HepG2 (cell line): Measurements from ENCODE around the gene WDR82. TPM values are rescaled to one million over a fixed set of nuclear protein-coding genes. Genes with fewer than 3 reads are reported as not detected.

Experiments used
- AFF4 ChIP-seq: sonication (generic); formaldehyde crosslinking; IDR thresholded peaks from 2 replicates; pipeline ENCODE4 v1.4.0; 2020; ENCODE audit warnings: missing genetic modification reagents
- DBP ChIP-seq: sonication (generic); formaldehyde crosslinking; IDR thresholded peaks from 2 replicates; pipeline ENCODE4 v1.4.0; 2020; ENCODE audit warnings: missing genetic modification reagents; ENCODE audit errors: not compliant biosample characterization
- EEA1 ChIP-seq: sonication (generic); formaldehyde crosslinking; IDR thresholded peaks from 2 replicates; pipeline ENCODE4 v1.5.1; 2020; ENCODE audit warnings: mild to moderate bottlenecking, missing genetic modification reagents, borderline replicate concordance
- ETS1 ChIP-seq: sonication (generic); formaldehyde crosslinking; IDR thresholded peaks from 2 replicates; pipeline ENCODE4 v1.4.0; 2020; ENCODE audit warnings: missing genetic modification reagents
- HNRNPL ChIP-seq: fragments of 200-400 bp; formaldehyde crosslinking; IDR thresholded peaks from 2 replicates; pipeline ENCODE4 v1.6.1; 2017; ENCODE audit warnings: mild to moderate bottlenecking, low read depth, low read length
- HOXA3 ChIP-seq: sonication (generic); formaldehyde crosslinking; IDR thresholded peaks from 2 replicates; pipeline ENCODE4 v1.5.0; 2020; ENCODE audit warnings: missing genetic modification reagents
- IRX3 ChIP-seq: sonication (generic); formaldehyde crosslinking; IDR thresholded peaks from 2 replicates; pipeline ENCODE4 v1.8.1; 2023; ENCODE audit warnings: mild to moderate bottlenecking, low read depth, missing genetic modification reagents, borderline replicate concordance
- KDM1A ChIP-seq: IDR thresholded peaks from 2 replicates; pipeline ENCODE4 v1.6.1; 2016; ENCODE audit warnings: missing compliant biosample characterization
- PRDM15 ChIP-seq: sonication (generic); formaldehyde crosslinking; IDR thresholded peaks from 2 replicates; pipeline ENCODE4 v1.4.0; 2020; ENCODE audit warnings: missing genetic modification reagents
- RBFOX2 ChIP-seq: fragments of 200-400 bp; formaldehyde crosslinking; IDR thresholded peaks from 2 replicates; pipeline ENCODE4 v1.6.1; 2017; ENCODE audit warnings: low read depth, mild to moderate bottlenecking, low read length
- SAP130 ChIP-seq: IDR thresholded peaks from 2 replicates; pipeline ENCODE4 v1.6.1; 2016; ENCODE audit warnings: low read depth
- TFDP1 ChIP-seq: IDR thresholded peaks from 2 replicates; pipeline ENCODE4 v1.6.1; 2016; ENCODE audit warnings: missing compliant biosample characterization, missing genetic modification reagents, borderline replicate concordance
- ZNF329 ChIP-seq: sonication (generic); formaldehyde crosslinking; IDR thresholded peaks from 2 replicates; pipeline ENCODE4 v1.9.0; 2021; ENCODE audit warnings: low read depth, mild to moderate bottlenecking, missing genetic modification reagents
- ZNF354B ChIP-seq: sonication (generic); formaldehyde crosslinking; IDR thresholded peaks from 2 replicates; pipeline ENCODE4 v1.8.0; 2022; ENCODE audit warnings: mild to moderate bottlenecking, missing genetic modification reagents
- ZNF558 ChIP-seq: sonication (generic); formaldehyde crosslinking; IDR thresholded peaks from 2 replicates; pipeline ENCODE4 v1.9.0; 2022; ENCODE audit warnings: mild to moderate bottlenecking, missing genetic modification reagents, borderline replicate concordance
- ZSCAN9 ChIP-seq: IDR thresholded peaks from 2 replicates; pipeline ENCODE4 v1.6.1; 2016; ENCODE audit warnings: borderline replicate concordance
- polyA plus RNA-seq, 8 experiments: library from polyadenylated mRNA; depleted of rRNA in 3 of 8; stranded (reverse) in 7 of 8; unstranded in 1 of 8; fragments of >200 nt; fragmentation: Illumina TruSeq in 4 of 8; extraction: Trizol in 4 of 8; gene quantifications; 2 replicates each; pipeline versions ENCODE4 v1.2.1 to v1.2.3, GENCODE V29; 2011 to 2016; ENCODE audit warnings: low read depth in 4 of 8, missing spikeins in 1 of 8, mixed read lengths in 1 of 8; ENCODE audit not compliant: insufficient read depth in 1 of 8
- total RNA-seq, 5 experiments: library from RNA; depleted of rRNA; stranded (reverse); fragments of >200 nt; fragmentation: Illumina TruSeq; extraction: Trizol; gene quantifications; 2 replicates each; pipeline ENCODE4 v1.2.3, GENCODE V29; 2016; ENCODE audit warnings: low read depth in 1 of 5

Gene WDR82
- total and polyA plus RNA-seq, 2 of the 13 experiments (the other 11 are each of a cell fraction or from before 2014, with no cell fraction given), result 39.1 to 59.5 TPM

- TF ChIP-seq SAP130 (CRISPR knock-in tag), result peak; percentile 14; the same call in 1 of the 2 replicates
- TF ChIP-seq ZNF558, result peak; percentile 64; the same call in 1 of the 2 replicates
- peak; percentile 31; the same call in 1 of the 2 replicates for TF ChIP-seq EEA1 (CRISPR knock-in tag)
- no peak for TF ChIP-seq AFF4 (CRISPR knock-in tag)
- TF ChIP-seq ZNF354B, result 0 out of 2 replicates have a peak, but pooled peaks have one; percentile 63
- peak; percentile 53; the same call in 1 of the 2 replicates for TF ChIP-seq ZNF329
- TF ChIP-seq RBFOX2, result peak; percentile 51; the same call in 1 of the 2 replicates
- 0 out of 2 replicates have a peak, but pooled peaks have one; percentile 50 for TF ChIP-seq IRX3 (CRISPR knock-in tag)
- TF ChIP-seq HNRNPL, result 0 out of 2 replicates have a peak, but pooled peaks have one; percentile 20
- peak; percentile 69; the same call in 1 of the 2 replicates for TF ChIP-seq PRDM15 (CRISPR knock-in tag)
- TF ChIP-seq ZSCAN9 (CRISPR knock-in tag), result no peak
- TF ChIP-seq TFDP1 (CRISPR knock-in tag), result peak; percentile 77; the same call in 1 of the 2 replicates
- TF ChIP-seq KDM1A (CRISPR knock-in tag), result 0 out of 2 replicates have a peak, but pooled peaks have one; percentile 42
- TF ChIP-seq HOXA3, result peak; percentile 43; the same call in 1 of the 2 replicates
- TF ChIP-seq ETS1, result peak; percentile 93; the same call in 1 of the 2 replicates
- TF ChIP-seq DBP, result peak; percentile 73
Observed at GRCh38 chr3:52245322-52246263, 32.9 kb downstream of the WDR82 start, which contains the start of gene PPM1M (continued).
